ENCODE results near the gene RNF115. TPM values are rescaled to one million over a fixed set of nuclear protein-coding genes. Genes with fewer than 3 reads are reported as not detected.
A peak's percentile ranks its signal among the peaks of the same experiment; 100 is the strongest.
"Not testable (repeated sequence)": the region's sequence is repeated elsewhere in the genome, so short reads cannot be mapped to it uniquely, and the experiment has no call there.

RNF115 gene
- total and polyA plus RNA-seq, 8 donors: 4.9 to 8.1 (median 5.9) TPM

GRCh38 chr1:145845514-145846161 lies 21.7 kb upstream of the RNF115 start, which contains the start of gene NUDT17:
TSS of gene NUDT17 (plus strand) at chr1:145845630. CDS start at chr1:145845641, 11 bp downstream.
- ATAC-seq (peak; percentile 88 to 96 (median 92)), FAIRE-seq (no peak), DNase-seq (peak; percentile 63 to 92 (median 80))
- Histone ChIP-seq H3K36me3 (peaks cover 0 to 38% (median 15%) of the 10 kb centered on the region in 3 donors), H3K27ac (peak within 1 kb of the TSS; percentile 7 to 55 (median 34)), H3K4me1 (peaks cover 0 to 6% (median 4%) of the 10 kb centered on the region in 3 donors), H3K4me3 (peak within 1 kb of the TSS; percentile 31 to 72 (median 42)), H3K27me3 (no peaks in the 10 kb centered on the region), H3K9me3 (no peaks in the 10 kb centered on the region)
- TF ChIP-seq CTCF (IDR thresholded peaks at IDR 0.05): peak; percentile 85 to 91 (median 87)
- WGBS, 2 donors: 2% methylated on average over 49 to 50 of the region's 50 CpGs
- intact Hi-C loops (cut with DNase I): loop anchor here in 1 of 3 donors (5.0 kb wide), 1 partner anchor 167 kb away; no protein-coding TSS in a partner anchor

GRCh38 chr1:145845144-145845513 lies 21.2 kb upstream of the RNF115 start:
- peak; percentile 41 to 54 (median 50) for ATAC-seq
- Histone ChIP-seq H3K36me3 (peaks cover 0 to 38% (median 10%) of the 10 kb centered on the region in 3 donors), H3K9me3 (no peaks in the 10 kb centered on the region), H3K4me3 (peak overlapping the region; percentile 31 to 72 (median 42)), H3K27me3 (no peaks in the 10 kb centered on the region), H3K27ac (peak overlapping the region in 2 of 4 donors; percentile 16 to 55), H3K4me1 (peaks cover 0 to 6% (median 4%) of the 10 kb centered on the region in 3 donors)
- WGBS, 2 donors: 3 to 4% methylated on average over 4 of the region's 4 CpGs
- intact Hi-C loops (cut with DNase I): loop anchor here in 1 of 3 donors (5.0 kb wide), 1 partner anchor 167 kb away; no protein-coding TSS in a partner anchor
- FAIRE-seq: no peak
- TF ChIP-seq CTCF (IDR thresholded peaks at IDR 0.05): no peak
- DNase-seq: no peak

GRCh38 chr1:145843031-145843430 lies 19.1 kb upstream of the RNF115 start:
- Histone ChIP-seq H3K4me1 (peaks cover 0 to 6% (median 4%) of the 10 kb centered on the region in 3 donors), H3K4me3 (no peak overlapping the region), H3K9me3 (no peaks in the 10 kb centered on the region), H3K27me3 (no peaks in the 10 kb centered on the region), H3K36me3 (peaks cover 8 to 41% (median 10%) of the 10 kb centered on the region in 3 donors), H3K27ac (no peak overlapping the region)
- ATAC-seq (no peak), DNase-seq (no peak), FAIRE-seq (no peak)
- TF ChIP-seq CTCF (IDR thresholded peaks at IDR 0.05): no peak
- 92 to 96% methylated on average over 3 of the region's 3 CpGs for WGBS, 2 donors
- intact Hi-C loops (cut with DNase I): loop anchor here in 1 of 3 donors (5.0 kb wide), 1 partner anchor 169 kb away; no protein-coding TSS in a partner anchor

GRCh38 chr1:145837656-145838055 lies 13.8 kb upstream of the RNF115 start:
- WGBS, 2 donors: 93 to 96% methylated on average over 1 of the region's 1 CpG
- H3K9me3 ChIP-seq: no peaks in the 10 kb centered on the region
- FAIRE-seq (no peak), ATAC-seq (no peak), DNase-seq (no peak)
- H3K36me3 ChIP-seq: peaks cover 12 to 90% (median 31%) of the 10 kb centered on the region in 3 donors
- H3K27ac ChIP-seq: no peak overlapping the region
- no peak for TF ChIP-seq CTCF (IDR thresholded peaks at IDR 0.05)
- H3K4me1 ChIP-seq: no peaks in the 10 kb centered on the region
- intact Hi-C loops (cut with DNase I): no loop called here
- H3K4me3 ChIP-seq: no peak overlapping the region
- H3K27me3 ChIP-seq: no peaks in the 10 kb centered on the region

GRCh38 chr1:145830810-145831209 lies 6.9 kb upstream of the RNF115 start:
- H3K36me3 ChIP-seq: peaks cover 3 to 77% (median 36%) of the 10 kb centered on the region in 3 donors
- H3K27ac ChIP-seq; H3K9me3 ChIP-seq; intact Hi-C loops (cut with DNase I); H3K27me3 ChIP-seq; ATAC-seq; H3K4me1 ChIP-seq; FAIRE-seq; DNase-seq; H3K4me3 ChIP-seq: not testable (repeated sequence)
- 98 to 100% methylated on average over 2 of the region's 2 CpGs for WGBS, 2 donors

Measured in pancreas (tissue), 10 donors.